ENCODE data around the gene ARHGAP44.

ARHGAP44 gene

GRCh38 chr17:12826431-12826830 lies 37.1 kb downstream of the ARHGAP44 start:
- Mint-ChIP-seq H3K27ac (no peak overlapping the region), H3K9me3 (peaks cover 10% of the 10 kb centered on the region), H3K27me3 (ENCODE audit: low read depth) (no peaks in the 10 kb centered on the region), H3K4me1 (no peaks in the 10 kb centered on the region), H3K4me3 (no peak overlapping the region), H3K36me3 (ENCODE audit: low read depth) (no peaks in the 10 kb centered on the region)
- no peak for TF ChIP-seq CTCF (IDR thresholded peaks at IDR 0.05; ENCODE audit: unreplicated experiment in 3 of 3)

GRCh38 chr17:12830777-12831247 lies 41.5 kb downstream of the ARHGAP44 start:
- Mint-ChIP-seq H3K9me3 (peaks cover 30% of the 10 kb centered on the region), H3K27ac (peak overlapping the region in 1 of 3 experiments; percentile 84), H3K4me1 (no peaks in the 10 kb centered on the region), H3K4me3 (no peak overlapping the region), H3K27me3 (ENCODE audit: low read depth) (no peaks in the 10 kb centered on the region), H3K36me3 (ENCODE audit: low read depth) (peaks cover 8% of the 10 kb centered on the region)
- no peak for TF ChIP-seq CTCF (IDR thresholded peaks at IDR 0.05; ENCODE audit: unreplicated experiment in 3 of 3)

- H3K27ac Mint-ChIP-seq: peak overlapping the region in 1 of 3 experiments; percentile 84
- H3K4me3 Mint-ChIP-seq: no peak overlapping the region
- H3K9me3 Mint-ChIP-seq: peaks cover 32% of the 10 kb centered on the region
- peaks cover 8% of the 10 kb centered on the region for H3K36me3 Mint-ChIP-seq (ENCODE audit: low read depth)
- no peaks in the 10 kb centered on the region for H3K27me3 Mint-ChIP-seq (ENCODE audit: low read depth)
- no peak for TF ChIP-seq CTCF (IDR thresholded peaks at IDR 0.05; ENCODE audit: unreplicated experiment in 3 of 3)
- H3K4me1 Mint-ChIP-seq: no peaks in the 10 kb centered on the region
Measured at GRCh38 chr17:12831839-12832238, 42.5 kb downstream of the ARHGAP44 start.

- TF ChIP-seq CTCF (IDR thresholded peaks at IDR 0.05; ENCODE audit: unreplicated experiment in 3 of 3): no peak
- Mint-ChIP-seq H3K36me3 (ENCODE audit: low read depth) (peaks cover 5% of the 10 kb centered on the region), H3K4me1 (peaks cover 9% of the 10 kb centered on the region), H3K27ac (peak overlapping the region in 1 of 3 experiments; percentile 11), H3K9me3 (peaks cover 11% of the 10 kb centered on the region), H3K27me3 (ENCODE audit: low read depth) (peaks cover 10% of the 10 kb centered on the region), H3K4me3 (no peak overlapping the region)
Measured at GRCh38 chr17:12839042-12839441, 49.7 kb downstream of the ARHGAP44 start.

GRCh38 chr17:12842936-12843335 lies 53.6 kb downstream of the ARHGAP44 start:
- H3K4me3 Mint-ChIP-seq: no peak overlapping the region
- H3K36me3 Mint-ChIP-seq (ENCODE audit: low read depth): peaks cover 5% of the 10 kb centered on the region
- TF ChIP-seq CTCF (IDR thresholded peaks at IDR 0.05; ENCODE audit: unreplicated experiment in 3 of 3): no peak
- peaks cover 8% of the 10 kb centered on the region for H3K9me3 Mint-ChIP-seq
- no peak overlapping the region for H3K27ac Mint-ChIP-seq
- peaks cover 9% of the 10 kb centered on the region for H3K4me1 Mint-ChIP-seq
- H3K27me3 Mint-ChIP-seq (ENCODE audit: low read depth): peaks cover 10% of the 10 kb centered on the region

- Mint-ChIP-seq H3K4me3 (no peak overlapping the region), H3K36me3 (ENCODE audit: low read depth) (no peaks in the 10 kb centered on the region), H3K27ac (no peak overlapping the region), H3K4me1 (no peaks in the 10 kb centered on the region), H3K9me3 (no peaks in the 10 kb centered on the region), H3K27me3 (ENCODE audit: low read depth) (no peaks in the 10 kb centered on the region)
- no peak for TF ChIP-seq CTCF (IDR thresholded peaks at IDR 0.05; ENCODE audit: unreplicated experiment in 3 of 3)
Measured at GRCh38 chr17:12850996-12851395, 61.7 kb downstream of the ARHGAP44 start.

Measured in nephron (organoid).